Keratinocyte (primary cell): ENCODE data around the gene RWDD1. TPM values are rescaled to one million over a fixed set of nuclear protein-coding genes. Genes with fewer than 3 reads are reported as not detected.
A peak's percentile ranks its signal among the peaks of the same experiment; 100 is the strongest.

ENCODE experiments used
- DNase-seq: peaks from one replicate; pipeline ENCODE4 v3.0.0-alpha.2; 2011; ENCODE audit warnings: low read depth, missing footprints, low spot score
- FAIRE-seq: peaks from 2 replicates; lab custom pipeline; 2011; peaks lifted over from hg19 to GRCh38; lab: Jason Lieb, UNC
- H2AFZ ChIP-seq: 2 replicates; pipeline ENCODE4 v1.6.0; 2012; ENCODE audit warnings: low read length, control low read depth, inconsistent platforms; ENCODE audit not compliant: control insufficient read depth
- H3K27ac ChIP-seq: 2 replicates; pipeline ENCODE4 v1.5.1; 2011; ENCODE audit warnings: low read length; ENCODE audit not compliant: control insufficient read depth, insufficient read depth
- H3K27me3 ChIP-seq: 3 replicates; pipeline ENCODE4 v1.6.0; 2011; ENCODE audit warnings: low read length; ENCODE audit not compliant: control insufficient read depth, insufficient read depth; ENCODE audit errors: extremely low read depth
- H3K36me3 ChIP-seq, 2 experiments: 2 replicates in 1 of 2; 3 replicates in 1 of 2; pipeline ENCODE4 v1.5.1; 2011; ENCODE audit warnings: low read length in 2 of 2, mild to moderate bottlenecking in 1 of 2; ENCODE audit not compliant: control insufficient read depth in 2 of 2, insufficient read depth in 2 of 2; ENCODE audit errors: extremely low read depth in 1 of 2
- H3K4me1 ChIP-seq: 3 replicates; pipeline ENCODE4 v1.5.1; 2011; ENCODE audit warnings: low read length; ENCODE audit not compliant: control insufficient read depth, insufficient read depth; ENCODE audit errors: extremely low read depth
- H3K4me2 ChIP-seq: 3 replicates; pipeline ENCODE4 v1.6.0; 2011; ENCODE audit warnings: low read depth, low read length; ENCODE audit not compliant: control insufficient read depth, insufficient read depth; ENCODE audit errors: extremely low read depth
- H3K4me3 ChIP-seq, 3 experiments: fragments of 200-600 bp in 1 of 3; sonication (generic) in 1 of 3; 2 replicates in 2 of 3; 3 replicates in 1 of 3; pipeline ENCODE4 v1.5.1; 2011 to 2016; ENCODE audit warnings: low read length in 3 of 3, mild to moderate bottlenecking in 3 of 3, control low read depth in 2 of 3, inconsistent platforms in 1 of 3, low read depth in 1 of 3, mixed read lengths in 1 of 3, mixed run types in 1 of 3, moderate library complexity in 1 of 3; ENCODE audit not compliant: control insufficient read depth in 2 of 3, insufficient read depth in 2 of 3; ENCODE audit errors: extremely low read depth in 1 of 3
- H3K79me2 ChIP-seq: 2 replicates; pipeline ENCODE4 v1.6.0; 2012; ENCODE audit warnings: low read length; ENCODE audit not compliant: control insufficient read depth, insufficient read depth
- H3K9ac ChIP-seq: 3 replicates; pipeline ENCODE4 v1.6.0; 2011; ENCODE audit warnings: low read length; ENCODE audit not compliant: control insufficient read depth, insufficient read depth; ENCODE audit errors: extremely low read depth
- H3K9me1 ChIP-seq: 3 replicates; pipeline ENCODE4 v1.6.0; 2011; ENCODE audit warnings: low read length; ENCODE audit not compliant: control insufficient read depth, insufficient read depth; ENCODE audit errors: extremely low read depth
- H3K9me3 ChIP-seq: 2 replicates; pipeline ENCODE4 v1.5.1; 2012; ENCODE audit warnings: low read depth, low read length; ENCODE audit not compliant: control insufficient read depth
- H4K20me1 ChIP-seq: 3 replicates; pipeline ENCODE4 v1.6.0; 2011; ENCODE audit warnings: low read length; ENCODE audit not compliant: control insufficient read depth, insufficient read depth; ENCODE audit errors: extremely low read depth
- EZH2 ChIP-seq: IDR thresholded peaks from one replicate; pipeline ENCODE4 v1.6.1; 2012; ENCODE audit warnings: inconsistent platforms, mild to moderate bottlenecking, low read length, moderate library complexity
- dilution Hi-C: fragments of 300-500 bp; cut with MboI; formaldehyde crosslinking; loops from one replicate; pipeline ENCODE4 v1.7.0; 2020; ENCODE audit warnings: low sequenced_read_pairs; ENCODE audit not compliant: extremely low pct_ligation_motif_present
- polyA plus RNA-seq, 5 experiments: library from polyadenylated mRNA; depleted of rRNA in 3 of 5; stranded (reverse) in 3 of 5; stranded (forward) in 1 of 5; unstranded in 1 of 5; fragments of >200 nt; gene quantifications; 1 replicate in 1 of 5; 2 replicates in 3 of 5; 3 replicates in 1 of 5; pipeline versions ENCODE4 v1.2.1 to v1.2.3, GENCODE V29; 2011 to 2012; ENCODE audit warnings: missing spikeins in 2 of 5, low read depth in 1 of 5, low replicate concordance in 1 of 5
- TF ChIP-seq, protein P1 (sequence below), 3 experiments: IDR thresholded peaks in 1 of 3; conservative IDR thresholded peaks in 1 of 3; optimal IDR thresholded peaks in 1 of 3; 2 replicates in 2 of 3; 3 replicates in 1 of 3; pipeline versions ENCODE3 to v1.5.1; 2011; ENCODE audit warnings: low read length in 3 of 3, mild to moderate bottlenecking in 3 of 3, moderate library complexity in 2 of 3, control low read depth in 1 of 3, inconsistent platforms in 1 of 3; ENCODE audit not compliant: insufficient read depth in 2 of 3; ENCODE audit errors: extremely low read depth in 1 of 3

The RWDD1 gene
- polyA plus RNA-seq, 1 donor (not counting 4 experiments of a cell fraction or from before 2014, with no cell fraction given) = 61.7 TPM

GRCh38 chr6:116615937-116616736, 44.8 kb downstream of the RWDD1 start, which contains the start of gene RSPH4A:
Gene RSPH4A (plus strand): TSS chr6:116616479. CDS start chr6:116616624, 145 bp downstream.
- H3K27me3 ChIP-seq = peaks cover 7% of the 10 kb centered on the region
- H3K4me2 ChIP-seq = peak within 1 kb of the TSS; percentile 88
- H3K79me2 ChIP-seq = no peaks in the 10 kb centered on the region
- H2AFZ ChIP-seq = peak within 1 kb of the TSS; percentile 98
- no peaks in the 10 kb centered on the region for H4K20me1 ChIP-seq
- peak within 1 kb of the TSS; percentile 59 to 79 (median 75) for H3K4me3 ChIP-seq
- peak within 1 kb of the TSS; percentile 28 for H3K9ac ChIP-seq
- no peaks in the 10 kb centered on the region for H3K4me1 ChIP-seq
- no peaks in the 10 kb centered on the region for H3K36me3 ChIP-seq
- H3K27ac ChIP-seq = no peak within 1 kb of the TSS
- DNase-seq = peak; percentile 23
- H3K9me1 ChIP-seq = no peaks in the 10 kb centered on the region
- H3K9me3 ChIP-seq = no peaks in the 10 kb centered on the region
- TF ChIP-seq EZH2 = no peak
- TF ChIP-seq, protein P1, sequence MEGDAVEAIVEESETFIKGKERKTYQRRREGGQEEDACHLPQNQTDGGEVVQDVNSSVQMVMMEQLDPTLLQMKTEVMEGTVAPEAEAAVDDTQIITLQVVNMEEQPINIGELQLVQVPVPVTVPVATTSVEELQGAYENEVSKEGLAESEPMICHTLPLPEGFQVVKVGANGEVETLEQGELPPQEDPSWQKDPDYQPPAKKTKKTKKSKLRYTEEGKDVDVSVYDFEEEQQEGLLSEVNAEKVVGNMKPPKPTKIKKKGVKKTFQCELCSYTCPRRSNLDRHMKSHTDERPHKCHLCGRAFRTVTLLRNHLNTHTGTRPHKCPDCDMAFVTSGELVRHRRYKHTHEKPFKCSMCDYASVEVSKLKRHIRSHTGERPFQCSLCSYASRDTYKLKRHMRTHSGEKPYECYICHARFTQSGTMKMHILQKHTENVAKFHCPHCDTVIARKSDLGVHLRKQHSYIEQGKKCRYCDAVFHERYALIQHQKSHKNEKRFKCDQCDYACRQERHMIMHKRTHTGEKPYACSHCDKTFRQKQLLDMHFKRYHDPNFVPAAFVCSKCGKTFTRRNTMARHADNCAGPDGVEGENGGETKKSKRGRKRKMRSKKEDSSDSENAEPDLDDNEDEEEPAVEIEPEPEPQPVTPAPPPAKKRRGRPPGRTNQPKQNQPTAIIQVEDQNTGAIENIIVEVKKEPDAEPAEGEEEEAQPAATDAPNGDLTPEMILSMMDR (optimal IDR thresholded peaks at IDR 0.05 in 1 of 3, IDR thresholded peaks at IDR 0.05 in 1 of 3, conservative IDR thresholded peaks at IDR 0.05 in 1 of 3; ENCODE audit: extremely low read depth in 1 of 3, insufficient read depth in 2 of 3, low read length in 3 of 3) = peak in 1 of 3 experiments; percentile 38
- dilution Hi-C loops = no loop called here
- FAIRE-seq = peak; percentile 96

DNA sequence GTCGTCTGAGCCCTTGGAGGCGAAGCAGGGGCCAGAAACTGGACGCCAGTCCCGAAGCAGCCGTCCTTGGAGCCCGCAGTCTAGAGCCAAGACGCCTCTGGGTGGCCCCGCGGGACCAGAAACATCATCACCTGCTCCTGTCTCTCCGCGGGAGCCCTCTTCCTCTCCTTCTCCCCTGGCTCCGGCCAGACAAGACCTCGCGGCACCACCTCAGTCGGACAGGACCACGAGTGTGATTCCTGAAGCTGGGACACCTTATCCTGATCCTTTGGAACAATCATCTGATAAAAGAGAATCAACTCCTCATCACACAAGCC, 45.4 kb downstream of the RWDD1 start:
- Histone ChIP-seq H3K79me2 (no peaks in the 10 kb centered on the region), H3K9ac (peak overlapping the region; percentile 28), H4K20me1 (no peaks in the 10 kb centered on the region), H3K4me3 (peak overlapping the region; percentile 59 to 79 (median 75)), H3K36me3 (no peaks in the 10 kb centered on the region), H3K27me3 (peaks cover 7% of the 10 kb centered on the region), H3K4me2 (peak overlapping the region; percentile 88), H3K9me1 (no peaks in the 10 kb centered on the region), H2AFZ (peak overlapping the region; percentile 64), H3K4me1 (no peaks in the 10 kb centered on the region), H3K27ac (no peak overlapping the region), H3K9me3 (no peaks in the 10 kb centered on the region)
- peak; percentile 36 for TF ChIP-seq EZH2
- TF ChIP-seq, protein P1 (optimal IDR thresholded peaks at IDR 0.05 in 1 of 3, IDR thresholded peaks at IDR 0.05 in 1 of 3, conservative IDR thresholded peaks at IDR 0.05 in 1 of 3; ENCODE audit: extremely low read depth in 1 of 3, insufficient read depth in 2 of 3, low read length in 3 of 3) = peak in 1 of 3 experiments; percentile 4
- dilution Hi-C loops = no loop called here
- DNase-seq = no peak
- no peak for FAIRE-seq
